Neuronal stem cell (in vitro differentiated cells): Measurements from ENCODE around the gene CFAP58.
A peak's percentile ranks its signal among the peaks of the same experiment; 100 is the strongest.

ENCODE experiments used
- DNase-seq: peaks from one replicate; pipeline ENCODE4 v3.0.0-alpha.2; 2013; ENCODE audit warnings: low spot score
- H2AFZ ChIP-seq: one replicate; pipeline ENCODE4 v1.6.1; 2013; ENCODE audit warnings: mild to moderate bottlenecking, low read length, inconsistent platforms
- H2AK5ac ChIP-seq: 2 replicates; pipeline ENCODE4 v1.6.1; 2013; ENCODE audit warnings: low read depth, mild to moderate bottlenecking, inconsistent platforms, low read length, moderate library complexity, mixed read lengths
- H2BK120ac ChIP-seq: 2 replicates; pipeline ENCODE4 v1.6.1; 2013; ENCODE audit warnings: low read depth, mild to moderate bottlenecking, inconsistent platforms, low read length, moderate library complexity, mixed read lengths
- H2BK12ac ChIP-seq: one replicate; pipeline ENCODE4 v1.6.1; 2013; ENCODE audit warnings: low read length, inconsistent platforms
- H2BK15ac ChIP-seq: 2 replicates; pipeline ENCODE4 v1.6.1; 2013; ENCODE audit warnings: mild to moderate bottlenecking, low read length, inconsistent platforms, mixed read lengths
- H2BK5ac ChIP-seq: one replicate; pipeline ENCODE4 v1.6.1; 2013; ENCODE audit warnings: inconsistent platforms, mild to moderate bottlenecking, low read length, moderate library complexity
- H3K14ac ChIP-seq: one replicate; pipeline ENCODE4 v1.6.1; 2013; ENCODE audit warnings: low read length, inconsistent platforms
- H3K18ac ChIP-seq: 2 replicates; pipeline ENCODE4 v1.6.1; 2013; ENCODE audit warnings: low read length, inconsistent platforms
- H3K23ac ChIP-seq: 2 replicates; pipeline ENCODE4 v1.6.1; 2013; ENCODE audit warnings: low read depth, mild to moderate bottlenecking, mixed read lengths, low read length, inconsistent platforms; ENCODE audit not compliant: poor library complexity
- H3K27ac ChIP-seq: replicated peaks from 3 replicates; pipeline ENCODE4 v1.5.1; 2013; ENCODE audit warnings: low read length, inconsistent platforms
- H3K27me3 ChIP-seq, 3 experiments: 2 replicates each; pipeline ENCODE4 v1.6.1; 2013; ENCODE audit warnings: low read length in 3 of 3, mild to moderate bottlenecking in 2 of 3, inconsistent platforms in 1 of 3, low read depth in 1 of 3, mixed read lengths in 1 of 3, moderate library complexity in 1 of 3; ENCODE audit not compliant: control insufficient read depth in 3 of 3, insufficient read depth in 3 of 3
- H3K36me3 ChIP-seq, 2 donors: replicated peaks in 1 of 2; 2 replicates each; pipeline ENCODE4 v1.6.1; 2013; ENCODE audit warnings: low read length in 2 of 2; ENCODE audit not compliant: control insufficient read depth in 2 of 2, insufficient read depth in 2 of 2
- H3K4ac ChIP-seq: 2 replicates; pipeline ENCODE4 v1.6.1; 2013; ENCODE audit warnings: inconsistent platforms, mild to moderate bottlenecking, low read length, moderate library complexity
- H3K4me1 ChIP-seq, 2 donors: 1 replicate in 1 of 2; 2 replicates in 1 of 2; pipeline ENCODE4 v1.6.1; 2013; ENCODE audit warnings: low read length in 2 of 2, low read depth in 1 of 2; ENCODE audit not compliant: control insufficient read depth in 2 of 2, insufficient read depth in 1 of 2
- H3K4me2 ChIP-seq: one replicate; pipeline ENCODE4 v1.6.1; 2013; ENCODE audit warnings: mild to moderate bottlenecking, low read length, inconsistent platforms; ENCODE audit not compliant: insufficient read depth, poor library complexity, severe bottlenecking
- H3K4me3 ChIP-seq, 2 donors: 2 replicates each; pipeline ENCODE4 v1.5.1; 2013; ENCODE audit warnings: low read length in 2 of 2, mild to moderate bottlenecking in 2 of 2, inconsistent platforms in 1 of 2, moderate library complexity in 1 of 2
- H3K79me1 ChIP-seq: one replicate; pipeline ENCODE4 v1.6.1; 2013; ENCODE audit warnings: low read depth, mild to moderate bottlenecking, inconsistent platforms, low read length, moderate library complexity
- H3K9ac ChIP-seq: one replicate; pipeline ENCODE4 v1.6.1; 2013; ENCODE audit warnings: mild to moderate bottlenecking, low read depth, low read length, inconsistent platforms; ENCODE audit not compliant: poor library complexity
- H3K9me3 ChIP-seq, 2 donors: replicated peaks in 1 of 2; 2 replicates each; pipeline versions ENCODE3 to v1.6.1; 2013; ENCODE audit warnings: low read length in 2 of 2, mild to moderate bottlenecking in 2 of 2, inconsistent platforms in 1 of 2, low read depth in 1 of 2, mixed read lengths in 1 of 2, moderate library complexity in 1 of 2; ENCODE audit not compliant: control insufficient read depth in 2 of 2, insufficient read depth in 1 of 2
- H4K8ac ChIP-seq: one replicate; pipeline ENCODE4 v1.6.1; 2013; ENCODE audit warnings: low read depth, mild to moderate bottlenecking, inconsistent platforms, low read length, moderate library complexity
- H4K91ac ChIP-seq: one replicate; pipeline ENCODE4 v1.6.1; 2013; ENCODE audit warnings: low read length, low read depth, mild to moderate bottlenecking, inconsistent platforms; ENCODE audit not compliant: poor library complexity
- WGBS, 2 donors: extraction: QIAGEN DNeasy Blood & Tissue Kit; methylation state at CpG; one replicate each; pipeline ENCODE4 v1.1.7; 2013; ENCODE audit warnings: missing lambda C conversion rate in 2 of 2, mixed read lengths in 1 of 2; ENCODE audit not compliant: insufficient read length in 2 of 2, insufficient replicate concordance in 1 of 2; ENCODE audit errors: extremely low coverage in 2 of 2; 5-methylcytosine and 5-hydroxymethylcytosine counted together

The CFAP58 gene

GRCh38 chr10:104435822-104436221, 82.2 kb downstream of the CFAP58 start:
- no peak overlapping the region for H3K27ac ChIP-seq
- no peak overlapping the region for H2AK5ac ChIP-seq
- H3K9me3 ChIP-seq = no peaks in the 10 kb centered on the region
- H3K36me3 ChIP-seq = no peaks in the 10 kb centered on the region
- no peak overlapping the region for H2BK15ac ChIP-seq
- no peak overlapping the region for H3K4me2 ChIP-seq
- no peak overlapping the region for H3K23ac ChIP-seq
- H3K4ac ChIP-seq = no peak overlapping the region
- no peak overlapping the region for H4K8ac ChIP-seq
- DNase-seq = no peak
- no peak overlapping the region for H2BK5ac ChIP-seq
- H2BK12ac ChIP-seq = no peak overlapping the region
- H3K18ac ChIP-seq = no peak overlapping the region
- no peak overlapping the region for H3K14ac ChIP-seq
- no peak overlapping the region for H4K91ac ChIP-seq
- WGBS, 2 donors = no CpG with 5 or more reads among the region's 2 CpGs
- H3K4me1 ChIP-seq = no peaks in the 10 kb centered on the region
- H2BK120ac ChIP-seq = no peak overlapping the region
- no peak overlapping the region for H3K9ac ChIP-seq
- H2AFZ ChIP-seq = no peak overlapping the region
- no peaks in the 10 kb centered on the region for H3K79me1 ChIP-seq
- no peak overlapping the region for H3K4me3 ChIP-seq
- H3K27me3 ChIP-seq = no peaks in the 10 kb centered on the region

DNA sequence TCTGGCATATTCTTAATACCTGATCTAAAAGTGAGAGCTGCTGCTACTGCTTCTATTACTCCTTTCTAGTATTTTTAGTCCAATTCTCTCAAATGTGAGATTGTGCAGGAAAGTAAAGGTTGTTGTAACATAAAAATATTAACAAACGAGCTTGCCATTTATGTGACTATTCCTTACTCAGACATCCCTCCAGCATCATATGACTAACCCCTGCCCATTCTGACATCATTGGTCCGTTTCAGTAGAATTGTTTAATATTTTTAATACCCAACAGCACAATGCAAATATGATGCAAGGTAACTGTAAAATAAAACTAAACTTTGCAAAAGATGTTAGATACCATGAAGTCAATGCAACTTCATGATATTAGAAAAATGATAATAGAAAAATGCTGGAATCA, 83.6 kb downstream of the CFAP58 start:
- Histone ChIP-seq H3K36me3 (no peaks in the 10 kb centered on the region), H3K9me3 (no peaks in the 10 kb centered on the region), H3K18ac (no peak overlapping the region), H2BK120ac (no peak overlapping the region), H3K4me1 (no peaks in the 10 kb centered on the region), H3K4me3 (no peak overlapping the region), H4K8ac (no peak overlapping the region), H3K4ac (no peak overlapping the region), H2AFZ (no peak overlapping the region), H2BK5ac (no peak overlapping the region), H4K91ac (no peak overlapping the region), H3K14ac (no peak overlapping the region), H3K27me3 (no peaks in the 10 kb centered on the region), H2BK15ac (no peak overlapping the region), H2AK5ac (no peak overlapping the region), H2BK12ac (no peak overlapping the region), H3K9ac (no peak overlapping the region), H3K27ac (no peak overlapping the region), H3K79me1 (no peaks in the 10 kb centered on the region), H3K23ac (no peak overlapping the region), H3K4me2 (no peak overlapping the region)
- no CpG with 5 or more reads among the region's 2 CpGs for WGBS, 2 donors
- no peak for DNase-seq

GRCh38 chr10:104440221-104440620, 86.6 kb downstream of the CFAP58 start:
- Histone ChIP-seq H4K91ac (no peak overlapping the region), H2AK5ac (no peak overlapping the region)

GRCh38 chr10:104441329-104442000, 87.8 kb downstream of the CFAP58 start:
- Histone ChIP-seq H3K27ac (no peak overlapping the region), H2BK12ac (no peak overlapping the region), H4K91ac (no peak overlapping the region), H3K23ac (no peak overlapping the region), H3K27me3 (no peaks in the 10 kb centered on the region), H3K4me3 (no peak overlapping the region), H3K4me2 (no peak overlapping the region), H3K18ac (no peak overlapping the region), H2BK120ac (no peak overlapping the region), H2AFZ (peak overlapping the region; percentile 51), H3K9ac (no peak overlapping the region), H3K36me3 (no peaks in the 10 kb centered on the region), H4K8ac (no peak overlapping the region), H2BK15ac (no peak overlapping the region), H3K14ac (no peak overlapping the region), H2AK5ac (no peak overlapping the region), H3K4ac (no peak overlapping the region), H2BK5ac (no peak overlapping the region), H3K4me1 (no peaks in the 10 kb centered on the region), H3K79me1 (no peaks in the 10 kb centered on the region), H3K9me3 (no peaks in the 10 kb centered on the region)
- DNase-seq = no peak
- no CpG with 5 or more reads among the region's 5 CpGs for WGBS, 2 donors

More at GRCh38 chr10:104440221-104440620, 86.6 kb downstream of the CFAP58 start:
- Histone ChIP-seq H3K79me1 (no peaks in the 10 kb centered on the region), H2AFZ (no peak overlapping the region), H3K9me3 (no peaks in the 10 kb centered on the region), H3K4me1 (no peaks in the 10 kb centered on the region), H3K36me3 (no peaks in the 10 kb centered on the region), H3K4me3 (no peak overlapping the region), H3K4me2 (no peak overlapping the region), H3K18ac (no peak overlapping the region), H3K9ac (no peak overlapping the region), H3K23ac (no peak overlapping the region), H3K27me3 (no peaks in the 10 kb centered on the region), H2BK12ac (no peak overlapping the region), H3K4ac (no peak overlapping the region), H2BK120ac (no peak overlapping the region), H2BK15ac (no peak overlapping the region), H3K27ac (no peak overlapping the region), H3K14ac (no peak overlapping the region), H2BK5ac (no peak overlapping the region), H4K8ac (no peak overlapping the region)
- no CpG with 5 or more reads among the region's 2 CpGs for WGBS, 2 donors
- DNase-seq = no peak
